DMS53 treated with DMSO at 0.1 percent for 48 hours (cell line): Measurements from ENCODE around the gene PRKN.
"Not testable (repeated sequence)": the region's sequence is repeated elsewhere in the genome, so short reads cannot be mapped to it uniquely, and the experiment has no call there.

Experiments
- DNase-seq: peaks from one replicate; lab custom pipeline; 2025; ENCODE audit not compliant: unreplicated experiment; lab: John Stamatoyannopoulos, UW

The PRKN gene

DNA sequence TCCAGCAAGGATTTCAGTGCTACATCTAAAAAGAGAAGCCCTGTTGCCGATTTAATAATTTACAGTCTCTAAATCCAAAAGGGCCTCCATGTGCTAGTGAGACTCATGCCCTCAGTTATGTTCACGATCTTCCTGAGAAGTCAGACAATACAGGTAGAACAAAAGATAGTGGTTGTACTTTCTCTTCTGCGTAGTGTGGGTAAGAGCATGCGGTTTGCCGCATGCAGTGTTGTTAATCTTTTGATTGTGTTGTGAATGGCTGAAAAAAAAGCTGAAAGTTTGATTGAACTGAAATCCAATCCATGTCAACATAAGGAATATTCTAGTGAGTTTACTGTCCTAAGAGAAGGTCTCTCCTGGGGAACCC is 1379.0 kb downstream of the PRKN start:
- DNase-seq = no peak

GRCh38 chr6:161347988-161348627 is 1379.5 kb downstream of the PRKN start:
- no peak for DNase-seq

DNA sequence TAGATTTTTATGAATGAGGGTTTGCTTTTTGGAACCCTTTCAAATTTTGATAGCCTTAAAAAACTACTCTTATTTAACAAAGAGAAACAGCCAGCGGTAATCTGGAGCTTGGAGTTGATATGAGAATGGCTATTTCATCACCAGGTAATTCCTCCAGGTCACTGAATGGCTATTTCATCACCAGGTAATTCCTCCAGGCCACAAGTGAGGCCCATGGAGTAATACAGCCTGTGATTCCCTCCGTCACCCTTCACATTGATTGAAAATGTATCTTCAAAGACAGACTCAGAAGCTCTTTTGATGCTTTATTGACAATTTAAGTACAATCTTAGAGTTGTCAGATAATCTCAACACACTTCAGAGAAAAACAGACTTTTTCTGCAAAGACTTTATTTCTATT is 1380.4 kb downstream of the PRKN start:
- no peak for DNase-seq

DNA sequence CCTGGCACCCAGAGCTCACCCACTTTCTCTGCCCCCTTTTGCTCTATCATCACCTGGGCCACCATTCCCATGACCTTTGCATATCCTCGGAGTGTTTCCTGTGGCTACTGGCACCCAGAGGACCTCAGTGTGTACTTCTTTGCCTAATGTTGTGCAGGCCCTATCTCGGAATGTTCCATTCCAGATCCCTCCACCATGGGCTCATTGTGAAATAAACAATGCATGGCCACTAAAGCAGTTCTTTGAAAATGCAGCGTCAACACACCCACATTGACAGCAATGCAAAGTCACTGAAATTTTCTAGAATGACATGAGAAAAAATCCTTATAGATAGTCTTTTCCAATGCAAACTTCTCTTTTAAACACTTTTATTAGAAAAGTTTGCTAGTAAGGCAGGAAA is 1380.8 kb downstream of the PRKN start:
- no peak for DNase-seq

- DNase-seq = no peak
Measured at GRCh38 chr6:161344626-161345025, 1382.9 kb downstream of the PRKN start.

GRCh38 chr6:161342039-161342438 is 1385.5 kb downstream of the PRKN start:
- no peak for DNase-seq

GRCh38 chr6:161341638-161342037 is 1385.9 kb downstream of the PRKN start:
- DNase-seq = no peak

DNA sequence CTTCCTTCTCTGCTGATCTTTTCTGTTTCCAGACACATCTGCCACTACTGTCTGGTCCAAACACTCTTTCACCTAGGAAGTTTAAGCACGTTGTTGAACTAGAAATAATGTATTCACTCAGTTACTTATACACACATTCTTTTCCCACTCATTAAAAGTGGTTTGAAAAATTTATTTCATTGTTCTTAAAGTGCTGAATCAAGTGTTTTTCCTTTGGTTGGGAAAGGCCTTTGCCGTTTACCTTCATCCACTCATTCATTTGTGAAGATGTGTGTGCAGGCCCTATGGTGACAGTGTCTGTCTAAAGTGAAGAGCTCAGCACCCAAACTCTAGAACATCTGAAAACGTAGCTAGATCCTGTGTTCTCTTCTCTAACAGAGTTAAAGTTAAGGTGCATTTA is 1389.6 kb downstream of the PRKN start:
- DNase-seq = no peak

- no peak for DNase-seq
Measured at GRCh38 chr6:161336479-161336878, 1391.1 kb downstream of the PRKN start.

- DNase-seq = no peak
Measured at GRCh38 chr6:161333410-161333809, 1394.2 kb downstream of the PRKN start.

DNA sequence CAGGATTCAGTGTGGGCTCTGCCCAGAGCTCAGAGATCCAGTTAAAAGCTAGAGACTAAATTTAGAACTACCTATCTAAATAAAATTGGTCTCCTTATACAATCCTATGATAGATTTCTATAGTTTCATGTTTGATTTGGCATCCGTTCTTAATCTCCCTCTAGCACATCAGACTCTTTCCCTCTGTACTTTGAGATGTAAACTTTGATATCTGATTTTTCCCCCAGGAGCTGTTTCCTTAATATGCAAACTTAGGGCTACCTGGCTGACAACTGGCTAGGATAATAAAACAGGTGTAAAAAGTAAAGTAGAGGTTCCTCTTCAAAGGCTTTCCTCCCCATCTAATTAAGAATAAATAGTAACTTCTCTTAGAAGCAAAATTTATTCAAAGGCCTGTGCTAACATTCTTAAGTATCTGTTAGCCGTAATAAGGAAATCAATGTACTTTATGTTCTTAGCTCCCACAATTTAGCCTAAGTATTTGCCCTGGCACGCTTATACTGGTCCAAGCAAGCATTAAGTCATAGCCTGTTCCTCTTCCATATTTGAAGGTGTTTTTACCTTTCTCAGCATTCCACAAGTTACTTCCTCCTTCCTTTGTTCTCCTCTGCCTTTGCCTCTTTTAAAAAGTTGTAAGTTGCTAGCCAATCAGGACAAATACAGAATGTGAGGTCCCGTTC is 1396.0 kb downstream of the PRKN start:
- not testable (repeated sequence) for DNase-seq

DNA sequence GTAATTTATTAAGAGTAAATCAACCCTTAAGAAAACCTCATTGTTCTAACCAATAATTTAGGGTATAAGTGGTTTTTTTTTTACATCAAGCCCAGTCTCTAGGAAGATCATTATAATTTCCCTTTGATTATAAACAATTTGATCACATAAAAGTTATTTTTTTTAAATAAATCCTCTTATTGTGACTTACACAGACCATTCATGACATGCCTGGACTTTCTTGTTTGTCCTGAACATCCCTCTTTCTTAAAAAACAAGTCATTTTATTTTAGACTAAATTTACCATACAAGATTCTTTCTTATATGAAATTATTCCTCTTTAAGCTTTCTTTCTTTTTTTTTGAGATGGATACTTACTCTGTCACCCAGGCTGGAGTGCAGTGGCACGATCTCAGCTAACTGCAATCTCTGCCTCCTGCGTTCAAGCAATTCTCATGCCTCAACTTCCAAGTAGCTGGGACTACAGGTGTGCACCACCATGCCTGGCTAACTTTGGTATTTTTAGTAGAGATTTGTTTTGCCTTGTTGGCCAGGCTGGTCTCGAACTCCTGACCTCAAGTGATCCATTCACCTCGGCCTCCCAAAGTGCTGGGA is 1400.1 kb downstream of the PRKN start:
- DNase-seq = no peak

DNA sequence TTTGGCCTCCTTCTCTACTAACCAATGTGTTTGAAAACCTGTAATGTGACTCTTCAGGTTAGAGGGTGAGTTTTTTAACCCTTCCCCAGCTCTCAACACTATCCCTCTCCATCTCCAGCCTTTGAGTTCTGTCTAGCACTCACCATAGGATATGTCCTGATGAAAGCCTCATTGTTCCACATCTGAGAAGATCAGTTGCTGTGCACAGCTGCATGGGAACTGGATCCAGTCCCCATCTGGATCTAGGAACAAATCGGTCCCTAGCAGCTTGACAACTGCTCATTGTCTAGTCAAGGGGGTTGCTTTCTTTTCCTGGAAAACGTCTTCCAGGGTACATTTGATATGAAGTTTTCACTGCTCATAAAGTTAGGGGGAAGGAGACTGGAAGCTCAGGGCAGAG is 1408.3 kb downstream of the PRKN start:
- no peak for DNase-seq

GRCh38 chr6:161318456-161318855 is 1409.1 kb downstream of the PRKN start:
- DNase-seq = no peak

GRCh38 chr6:161316531-161316930 is 1411.0 kb downstream of the PRKN start:
- DNase-seq = no peak

- DNase-seq = not testable (repeated sequence)
Measured at GRCh38 chr6:161315246-161315917, 1412.2 kb downstream of the PRKN start.

DNA sequence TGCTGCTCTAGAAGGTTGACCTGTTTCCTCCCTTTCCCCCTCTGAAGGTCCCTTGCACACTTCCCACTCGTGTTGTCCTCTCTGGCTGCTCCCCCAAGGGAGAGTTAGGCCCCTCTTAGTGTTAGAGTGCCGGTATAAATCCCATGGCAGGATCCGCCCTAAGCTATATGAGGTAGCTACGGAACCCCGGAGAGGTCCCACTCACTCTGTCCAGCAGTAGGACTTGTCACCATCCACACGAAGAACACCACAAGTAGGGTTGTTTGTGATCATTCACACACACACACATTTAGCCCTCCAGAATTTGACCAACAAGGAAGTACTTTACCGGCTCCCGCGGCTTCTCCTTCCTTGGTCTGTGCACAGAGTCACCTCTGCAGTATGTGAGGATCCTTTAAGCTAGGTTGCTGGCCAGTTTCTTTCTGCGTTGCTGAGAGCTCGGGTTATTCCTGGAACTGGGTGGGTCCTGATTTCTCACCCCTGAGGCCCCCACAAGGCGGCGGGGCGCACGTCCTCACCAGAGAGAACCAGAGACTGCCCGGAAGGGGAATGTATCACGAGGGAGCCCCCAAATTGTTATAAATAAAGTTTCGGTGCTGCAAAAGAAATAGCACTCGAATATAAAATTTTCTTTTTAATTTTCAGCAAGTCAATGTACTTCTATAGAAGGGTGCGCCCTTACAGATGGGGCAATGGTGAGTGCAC is 1412.9 kb downstream of the PRKN start:
- DNase-seq = not testable (repeated sequence)

DNA sequence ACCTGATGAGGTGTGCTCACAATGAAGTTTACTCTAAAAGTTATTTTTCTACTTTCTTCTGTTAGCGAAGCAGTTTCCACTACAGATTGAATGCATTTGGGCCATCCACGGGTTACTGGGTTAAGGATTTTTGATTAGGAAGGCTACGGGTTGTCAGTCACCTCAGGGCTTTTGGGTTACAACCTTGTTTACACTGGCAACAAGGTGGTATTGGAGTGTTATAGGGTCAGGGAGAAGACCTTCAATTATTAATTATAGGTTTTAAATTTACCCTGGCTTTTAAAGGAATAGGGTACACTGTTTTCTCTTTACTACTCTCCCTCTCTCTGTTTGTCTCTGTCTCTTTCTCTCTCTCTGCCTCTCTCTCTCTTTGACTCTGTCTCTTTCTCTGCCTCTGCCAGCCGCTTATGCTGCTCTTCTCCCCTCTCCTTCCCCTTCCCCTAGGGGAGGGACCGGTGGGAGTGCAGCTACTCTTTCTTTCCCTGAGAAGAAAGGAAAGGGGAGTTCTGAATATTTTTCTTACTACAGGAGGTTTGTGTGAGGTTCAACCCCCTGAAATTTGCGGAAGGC is 1413.5 kb downstream of the PRKN start:
- no peak for DNase-seq

- not testable (repeated sequence) for DNase-seq
Measured at GRCh38 chr6:161313475-161313874, 1414.1 kb downstream of the PRKN start.

GRCh38 chr6:161309774-161310173 is 1417.8 kb downstream of the PRKN start:
- not testable (repeated sequence) for DNase-seq

DNA sequence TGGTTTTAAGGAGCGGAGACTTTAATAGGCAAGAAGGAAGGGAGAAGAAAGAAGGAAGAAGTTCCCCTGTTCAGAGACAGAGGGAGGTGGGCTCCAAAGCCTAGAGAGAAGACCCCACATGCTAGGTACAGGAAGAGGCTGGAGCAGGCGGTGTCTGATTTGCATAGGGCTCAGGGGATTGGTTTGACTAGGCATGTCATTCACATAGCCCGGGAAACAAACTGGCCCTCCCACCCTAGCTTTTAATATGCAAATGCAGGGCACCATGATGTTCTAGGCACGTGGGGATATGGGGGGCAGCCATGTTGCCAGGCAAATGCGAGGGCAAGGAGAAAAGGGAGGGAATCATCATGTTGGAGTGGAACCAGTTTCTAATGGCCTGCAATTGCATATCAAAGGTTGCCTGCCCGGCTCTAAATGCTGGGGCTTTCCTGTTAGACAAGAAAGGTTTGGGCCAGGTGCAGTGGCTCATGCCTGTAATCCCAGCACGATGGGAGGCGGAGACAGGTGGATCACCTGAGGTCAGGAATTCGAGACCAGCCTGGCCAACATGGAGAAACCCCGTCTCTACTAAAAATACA is 1419.4 kb downstream of the PRKN start:
- DNase-seq = no peak
